Central memory CD8-positive, alpha-beta T cell (primary cell): ENCODE measurements around the gene CEP250.

Source experiments
- ATAC-seq: fragments of 150-1000 bp; cut with Tn5 transposase; replicated peaks from 2 replicates; pipeline ENCODE4 v1.10.0; 2022; ENCODE audit warnings: mild to moderate bottlenecking, moderate FRiP score, moderate number of reproducible peaks; ENCODE audit not compliant: poor library complexity, severe bottlenecking; ENCODE audit errors: extremely low read depth
- DNase-seq, 2 donors: peaks; one replicate each; pipeline ENCODE4 v3.0.0; 2021; ENCODE audit warnings: low spot score in 2 of 2
- H3K27ac Mint-ChIP-seq: one replicate; pipeline ENCODE4 v1.8.0; 2022; ENCODE audit warnings: low read depth, mild to moderate bottlenecking, moderate library complexity, mixed read lengths
- H3K27me3 Mint-ChIP-seq: one replicate; pipeline ENCODE4 v1.8.0; 2022; ENCODE audit warnings: mixed read lengths
- H3K36me3 Mint-ChIP-seq: one replicate; pipeline ENCODE4 v1.8.0; 2022; ENCODE audit warnings: mild to moderate bottlenecking, moderate library complexity, mixed read lengths; ENCODE audit not compliant: insufficient read depth
- H3K4me1 Mint-ChIP-seq: one replicate; pipeline ENCODE4 v1.8.0; 2022; ENCODE audit warnings: mixed read lengths
- H3K4me3 Mint-ChIP-seq: one replicate; pipeline ENCODE4 v1.8.0; 2022; ENCODE audit warnings: mild to moderate bottlenecking, moderate library complexity, mixed read lengths
- H3K9me3 Mint-ChIP-seq: one replicate; pipeline ENCODE4 v1.8.0; 2022; ENCODE audit warnings: mixed read lengths

Gene CEP250

DNA sequence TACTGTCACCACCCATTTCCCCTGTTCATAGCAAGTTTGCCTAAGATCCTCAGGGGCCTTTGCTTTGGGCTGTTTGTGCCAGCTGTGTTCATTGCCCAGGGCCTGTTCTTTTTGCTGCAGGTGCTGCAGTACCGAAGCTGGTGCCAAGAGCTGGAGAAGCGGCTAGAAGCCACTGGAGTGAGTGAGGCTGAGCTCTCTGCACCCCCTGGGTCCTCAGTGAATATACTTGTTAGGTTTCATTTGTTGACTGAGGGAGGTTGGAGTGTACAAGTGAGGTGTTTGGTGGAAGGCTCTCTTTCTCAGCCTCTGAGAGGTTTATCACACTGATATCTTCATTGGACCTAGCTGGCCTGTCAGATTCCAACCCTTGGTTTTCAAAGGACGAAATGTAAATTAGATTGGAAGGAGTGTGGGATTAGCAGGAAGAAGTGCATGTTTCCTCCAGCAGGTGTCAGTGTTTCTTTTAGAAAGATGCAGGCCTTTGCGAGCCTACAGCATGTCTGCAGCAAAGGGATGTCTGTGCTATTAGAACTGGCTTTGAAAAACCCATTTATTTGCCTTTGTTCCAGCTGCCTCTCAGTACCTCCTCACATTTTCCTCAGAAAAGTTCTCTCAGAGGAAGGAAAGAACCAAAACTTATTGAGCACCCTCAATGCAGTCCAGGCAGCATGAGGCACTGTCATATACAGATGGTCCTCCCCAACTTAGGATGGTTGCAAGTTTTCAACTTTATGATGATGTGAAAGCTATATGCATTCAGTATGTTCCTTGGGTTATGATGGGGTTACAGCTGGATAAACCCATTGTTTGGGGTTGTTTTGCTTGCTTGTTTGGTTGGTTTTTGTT is 8.3 kb downstream of the CEP250 start:
- H3K9me3 Mint-ChIP-seq: no peaks in the 10 kb centered on the region
- ATAC-seq (peak; percentile 68), DNase-seq (peak; percentile 31 to 44)
- no peak overlapping the region for H3K4me3 Mint-ChIP-seq
- H3K4me1 Mint-ChIP-seq: peaks cover 6% of the 10 kb centered on the region
- no peak overlapping the region for H3K27ac Mint-ChIP-seq
- H3K27me3 Mint-ChIP-seq: no peaks in the 10 kb centered on the region
- peaks cover 4% of the 10 kb centered on the region for H3K36me3 Mint-ChIP-seq

DNA sequence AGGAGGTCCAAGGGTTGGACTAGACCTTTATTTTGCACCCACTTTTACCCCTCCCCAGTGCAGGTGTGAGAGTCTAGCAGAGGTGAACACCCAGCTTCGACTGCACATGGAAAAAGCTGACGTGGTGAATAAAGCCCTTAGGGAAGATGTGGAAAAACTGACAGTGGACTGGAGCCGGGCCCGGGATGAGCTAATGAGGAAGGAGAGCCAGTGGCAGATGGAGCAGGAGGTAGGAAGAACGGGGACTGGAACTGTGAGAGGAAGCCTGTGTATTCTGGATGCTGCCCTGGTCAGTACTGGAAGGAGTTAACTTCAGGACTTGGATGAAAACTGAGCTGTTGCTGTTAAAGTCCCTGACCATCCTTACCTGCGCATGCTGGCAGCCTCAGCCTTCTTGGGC is 10.6 kb downstream of the CEP250 start:
- DNase-seq: no peak
- no peaks in the 10 kb centered on the region for H3K27me3 Mint-ChIP-seq
- H3K9me3 Mint-ChIP-seq: no peaks in the 10 kb centered on the region
- no peak for ATAC-seq
- H3K4me3 Mint-ChIP-seq: no peak overlapping the region
- peaks cover 6% of the 10 kb centered on the region for H3K4me1 Mint-ChIP-seq
- peaks cover 4% of the 10 kb centered on the region for H3K36me3 Mint-ChIP-seq
- H3K27ac Mint-ChIP-seq: peak overlapping the region; percentile 16

DNA sequence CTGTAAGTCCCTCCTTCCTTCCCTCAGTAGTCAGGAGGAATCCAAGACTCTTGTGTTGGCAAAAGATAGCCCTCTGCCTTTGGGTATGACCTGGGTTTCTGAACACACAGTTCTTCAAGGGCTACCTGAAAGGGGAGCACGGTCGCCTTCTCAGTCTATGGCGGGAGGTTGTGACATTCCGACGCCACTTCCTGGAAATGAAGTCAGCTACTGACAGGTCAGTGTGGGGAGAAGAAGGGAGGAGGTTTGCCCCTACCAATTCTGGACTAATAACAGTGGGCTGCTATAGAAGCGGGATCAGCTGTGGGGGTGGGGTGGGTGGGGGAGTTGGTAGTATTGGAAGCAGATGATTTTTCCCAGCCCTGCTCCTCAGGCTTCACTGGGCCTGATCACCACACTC is 11.5 kb downstream of the CEP250 start:
- ATAC-seq (no peak), DNase-seq (no peak)
- Mint-ChIP-seq H3K4me3 (no peak overlapping the region), H3K27ac (peak overlapping the region; percentile 67), H3K36me3 (peaks cover 4% of the 10 kb centered on the region), H3K27me3 (no peaks in the 10 kb centered on the region), H3K9me3 (no peaks in the 10 kb centered on the region), H3K4me1 (peaks cover 6% of the 10 kb centered on the region)

DNA sequence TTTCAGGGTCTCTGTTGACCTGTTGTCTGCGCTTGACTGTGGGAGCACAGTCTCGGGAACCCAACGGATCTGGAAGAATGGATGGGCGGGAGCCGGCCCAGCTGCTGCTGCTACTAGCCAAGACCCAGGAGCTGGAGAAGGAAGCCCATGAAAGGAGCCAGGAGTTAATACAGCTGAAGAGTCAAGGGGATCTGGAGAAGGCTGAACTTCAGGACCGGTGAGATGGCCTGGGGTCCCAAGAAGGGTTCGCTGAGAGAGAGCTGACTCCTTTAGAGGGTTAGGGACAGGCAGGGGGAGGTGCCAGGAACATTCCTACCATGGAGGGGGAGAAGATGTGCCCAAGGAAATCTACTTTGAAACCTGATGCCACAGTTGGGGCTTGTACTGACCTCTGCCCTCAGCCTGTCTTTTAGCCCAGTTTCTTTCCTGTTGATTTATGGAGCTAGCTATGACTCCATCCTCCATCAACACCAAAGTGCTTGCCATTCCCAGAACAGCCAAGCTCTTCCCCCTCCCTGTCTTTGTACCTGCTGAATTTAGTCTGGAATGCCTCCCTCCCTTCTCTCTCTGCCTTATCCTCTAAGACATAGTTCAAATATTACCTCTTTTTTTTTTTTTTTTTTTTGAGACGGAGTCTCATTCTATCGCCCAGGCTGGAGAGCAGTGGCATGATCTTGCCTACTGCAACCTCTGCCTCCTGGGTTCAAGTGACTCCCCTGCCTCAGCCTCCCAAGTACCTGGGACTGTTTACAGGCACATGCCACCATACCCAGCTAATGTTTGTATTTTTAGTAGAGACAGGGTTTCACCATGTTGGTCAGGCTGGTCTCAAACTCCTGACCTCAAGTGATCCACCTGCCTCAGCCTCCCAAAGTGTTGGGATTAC is 12.2 kb downstream of the CEP250 start:
- Mint-ChIP-seq H3K4me3 (no peak overlapping the region), H3K9me3 (no peaks in the 10 kb centered on the region), H3K4me1 (peaks cover 6% of the 10 kb centered on the region), H3K27me3 (no peaks in the 10 kb centered on the region), H3K27ac (peak overlapping the region; percentile 67), H3K36me3 (peaks cover 4% of the 10 kb centered on the region)
- no peak for ATAC-seq
- DNase-seq: no peak

DNA sequence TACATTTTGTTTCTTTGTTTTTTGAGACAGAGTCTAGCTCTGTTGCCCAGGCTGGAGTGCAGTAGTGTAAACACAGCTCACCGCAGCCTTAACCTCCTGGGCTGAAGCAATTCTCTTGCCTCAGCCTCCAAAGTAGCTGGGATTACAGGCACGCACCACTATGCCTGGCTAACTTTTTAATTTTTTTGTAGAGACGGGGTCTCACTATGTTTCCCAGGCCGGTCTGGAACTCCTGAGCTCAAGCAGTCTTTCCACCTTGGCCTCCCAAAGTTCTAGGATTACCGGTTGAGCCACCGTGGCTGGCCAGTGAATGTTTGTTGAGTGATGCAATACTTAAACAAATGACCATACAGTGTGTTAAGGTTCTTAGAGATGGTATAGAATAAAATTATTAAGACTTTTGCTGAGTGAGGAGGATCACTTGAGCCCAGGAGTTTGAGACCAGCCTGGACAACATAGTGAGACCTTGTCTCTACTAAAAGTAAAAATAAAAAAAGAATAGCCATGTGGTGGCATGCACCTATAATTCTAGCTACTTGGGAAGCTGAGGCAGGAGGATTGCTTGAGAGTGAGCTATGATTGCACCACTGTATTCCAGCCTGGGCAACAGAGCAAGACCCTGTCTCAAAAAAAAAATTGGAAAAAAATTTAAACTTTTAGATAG is 13.4 kb downstream of the CEP250 start:
- H3K9me3 Mint-ChIP-seq: no peaks in the 10 kb centered on the region
- peaks cover 4% of the 10 kb centered on the region for H3K36me3 Mint-ChIP-seq
- H3K27ac Mint-ChIP-seq: no peak overlapping the region
- ATAC-seq (no peak), DNase-seq (no peak)
- H3K4me3 Mint-ChIP-seq: no peak overlapping the region
- H3K27me3 Mint-ChIP-seq: no peaks in the 10 kb centered on the region
- H3K4me1 Mint-ChIP-seq: peaks cover under 1% of the 10 kb centered on the region

DNA sequence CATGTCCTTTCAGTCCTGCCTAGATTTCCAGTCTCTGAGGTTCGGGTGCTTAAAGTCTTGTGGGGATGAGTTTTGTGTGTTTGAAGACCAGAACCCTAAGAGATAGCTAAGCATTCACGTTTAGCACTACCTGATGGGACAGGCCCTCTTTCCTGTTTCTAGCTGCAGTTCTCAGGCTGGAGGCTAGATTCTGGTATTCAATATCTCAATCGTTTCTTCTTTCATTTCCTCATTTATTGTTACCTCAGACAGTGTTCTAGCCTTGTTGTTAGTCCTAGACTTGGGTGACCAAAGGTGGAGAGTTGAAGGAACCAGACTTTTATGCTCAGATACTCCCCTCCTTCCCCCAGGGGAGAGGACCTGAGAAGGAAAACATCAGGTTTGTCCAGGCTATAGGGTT is 16.8 kb downstream of the CEP250 start:
- H3K27me3 Mint-ChIP-seq: no peaks in the 10 kb centered on the region
- DNase-seq (no peak), ATAC-seq (no peak)
- H3K4me3 Mint-ChIP-seq: no peak overlapping the region
- H3K36me3 Mint-ChIP-seq: peaks cover 7% of the 10 kb centered on the region
- no peaks in the 10 kb centered on the region for H3K9me3 Mint-ChIP-seq
- H3K4me1 Mint-ChIP-seq: no peaks in the 10 kb centered on the region
- no peak overlapping the region for H3K27ac Mint-ChIP-seq

DNA sequence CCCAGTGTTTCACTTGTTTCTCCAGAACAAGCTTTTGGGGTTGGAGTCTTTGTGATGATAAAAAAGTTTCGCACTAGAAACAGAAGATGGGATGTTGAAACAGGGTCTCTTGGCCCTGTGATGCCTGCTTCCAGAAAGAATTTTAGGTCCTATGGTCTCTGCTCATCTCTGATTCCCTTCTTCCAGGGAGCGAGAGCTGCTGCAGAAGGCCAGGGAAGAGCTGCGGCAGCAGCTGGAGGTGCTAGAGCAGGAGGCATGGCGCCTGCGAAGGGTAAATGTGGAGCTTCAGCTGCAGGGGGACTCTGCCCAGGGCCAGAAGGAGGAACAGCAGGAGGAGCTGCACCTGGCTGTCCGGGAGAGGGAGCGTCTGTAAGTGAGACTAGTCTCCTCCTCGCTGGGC is 18.3 kb downstream of the CEP250 start:
- Mint-ChIP-seq H3K4me1 (peaks cover 3% of the 10 kb centered on the region), H3K27me3 (no peaks in the 10 kb centered on the region), H3K27ac (no peak overlapping the region), H3K9me3 (no peaks in the 10 kb centered on the region), H3K4me3 (no peak overlapping the region), H3K36me3 (peaks cover 14% of the 10 kb centered on the region)
- no peak for ATAC-seq
- no peak for DNase-seq

DNA sequence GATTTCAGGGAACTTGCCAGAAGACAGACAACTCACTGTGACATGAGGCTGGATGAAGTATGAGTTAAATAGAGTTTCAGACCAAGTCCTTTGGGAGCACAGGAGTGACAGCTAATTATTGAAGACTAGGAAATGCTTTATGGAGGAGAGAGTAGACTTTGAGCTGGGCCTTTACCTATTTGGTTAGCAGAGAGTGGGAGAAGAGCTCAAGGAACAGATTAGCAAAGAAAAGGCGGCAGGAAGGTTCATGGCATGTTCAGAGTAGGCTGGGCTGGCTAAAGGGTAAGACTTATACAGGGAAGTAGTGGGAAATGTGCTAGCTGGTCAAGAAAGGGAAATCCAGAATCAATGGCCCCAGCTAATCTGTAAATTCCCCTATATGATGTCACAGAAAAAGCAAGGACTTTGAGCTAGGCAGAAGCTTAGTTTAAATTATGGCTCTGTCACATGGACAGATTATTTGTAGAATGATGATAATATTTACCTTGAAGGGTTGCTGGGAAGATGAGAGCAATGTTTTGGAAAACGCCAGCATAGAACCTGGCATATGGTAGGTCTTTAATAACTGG is 19.0 kb downstream of the CEP250 start:
- Mint-ChIP-seq H3K4me3 (no peak overlapping the region), H3K36me3 (peaks cover 20% of the 10 kb centered on the region), H3K27me3 (no peaks in the 10 kb centered on the region), H3K27ac (no peak overlapping the region), H3K9me3 (no peaks in the 10 kb centered on the region), H3K4me1 (peaks cover 10% of the 10 kb centered on the region)
- ATAC-seq: no peak
- no peak for DNase-seq

DNA sequence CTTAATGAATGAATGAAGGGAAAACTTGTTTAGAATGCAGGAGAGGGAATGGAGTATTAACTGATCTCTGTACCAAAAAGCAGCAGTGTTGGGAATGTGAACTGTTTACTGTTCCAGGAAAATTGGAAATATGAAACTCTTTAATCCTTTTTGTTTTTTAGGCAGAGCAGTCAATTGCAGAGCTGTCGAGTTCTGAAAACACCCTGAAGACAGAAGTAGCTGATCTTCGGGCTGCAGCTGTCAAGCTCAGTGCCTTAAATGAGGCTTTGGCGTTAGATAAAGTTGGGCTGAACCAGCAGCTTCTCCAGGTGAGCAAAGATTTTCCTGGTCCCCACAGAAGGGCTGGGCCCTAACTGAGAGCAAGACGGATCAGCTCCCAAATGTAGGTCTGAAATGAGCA is 20.9 kb downstream of the CEP250 start:
- no peak for DNase-seq
- Mint-ChIP-seq H3K27me3 (no peaks in the 10 kb centered on the region), H3K36me3 (peaks cover 30% of the 10 kb centered on the region), H3K9me3 (no peaks in the 10 kb centered on the region), H3K4me1 (peaks cover 21% of the 10 kb centered on the region), H3K4me3 (no peak overlapping the region), H3K27ac (no peak overlapping the region)
- ATAC-seq: no peak

DNA sequence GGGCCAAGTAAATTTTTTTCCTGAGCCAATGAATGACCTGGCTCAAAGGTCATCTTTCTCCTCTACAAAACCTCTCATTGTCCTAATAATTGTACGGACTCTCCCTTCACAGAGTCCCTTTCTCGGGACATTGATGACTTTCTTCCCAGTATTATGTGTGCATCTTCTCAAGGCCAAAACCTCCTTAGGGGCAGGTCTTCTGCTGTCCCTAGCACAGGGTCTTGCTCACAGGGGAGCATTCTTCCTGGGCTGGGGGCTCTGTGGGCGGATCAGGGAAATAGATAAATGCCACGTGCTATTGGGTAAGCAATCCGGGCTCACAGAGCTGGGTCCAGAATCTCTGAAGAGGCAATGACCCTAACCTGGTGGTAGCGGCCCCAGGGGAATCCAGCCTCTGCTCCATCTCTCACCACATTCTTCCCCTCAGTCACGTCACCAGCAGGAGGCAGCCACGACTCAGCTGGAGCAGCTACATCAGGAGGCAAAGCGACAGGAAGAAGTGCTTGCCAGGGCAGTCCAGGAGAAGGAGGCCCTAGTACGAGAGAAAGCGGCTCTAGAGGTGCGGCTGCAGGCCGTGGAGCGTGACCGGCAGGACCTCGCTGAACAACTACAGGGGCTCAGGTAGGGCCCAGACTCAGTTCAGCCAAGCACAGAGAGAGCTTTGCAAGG is 23.5 kb downstream of the CEP250 start:
- no peak for DNase-seq
- Mint-ChIP-seq H3K9me3 (no peaks in the 10 kb centered on the region), H3K27ac (peak overlapping the region; percentile 78), H3K36me3 (peaks cover 31% of the 10 kb centered on the region), H3K4me1 (peaks cover 26% of the 10 kb centered on the region), H3K4me3 (no peak overlapping the region), H3K27me3 (no peaks in the 10 kb centered on the region)
- ATAC-seq: no peak

DNA sequence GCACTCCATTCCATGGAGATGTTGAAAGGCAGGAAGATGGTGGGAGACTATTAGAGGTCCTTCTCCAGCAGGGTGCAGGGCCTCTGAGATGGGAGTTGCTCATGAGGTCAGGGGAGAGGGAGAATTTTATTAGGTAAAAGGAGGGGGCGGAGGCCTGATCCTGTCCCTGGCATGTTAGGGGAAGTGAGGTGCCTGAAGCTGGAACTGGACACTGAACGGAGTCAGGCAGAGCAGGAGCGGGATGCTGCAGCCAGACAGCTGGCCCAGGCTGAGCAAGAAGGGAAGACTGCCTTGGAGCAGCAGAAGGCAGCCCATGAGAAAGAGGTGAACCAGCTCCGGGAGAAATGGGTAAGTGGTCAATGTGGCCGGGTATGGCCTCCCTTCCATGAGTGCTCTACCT is 24.4 kb downstream of the CEP250 start:
- no peak for ATAC-seq
- Mint-ChIP-seq H3K27ac (peak overlapping the region; percentile 78), H3K4me3 (no peak overlapping the region), H3K36me3 (peaks cover 36% of the 10 kb centered on the region), H3K9me3 (no peaks in the 10 kb centered on the region), H3K27me3 (no peaks in the 10 kb centered on the region), H3K4me1 (peaks cover 33% of the 10 kb centered on the region)
- DNase-seq: no peak

DNA sequence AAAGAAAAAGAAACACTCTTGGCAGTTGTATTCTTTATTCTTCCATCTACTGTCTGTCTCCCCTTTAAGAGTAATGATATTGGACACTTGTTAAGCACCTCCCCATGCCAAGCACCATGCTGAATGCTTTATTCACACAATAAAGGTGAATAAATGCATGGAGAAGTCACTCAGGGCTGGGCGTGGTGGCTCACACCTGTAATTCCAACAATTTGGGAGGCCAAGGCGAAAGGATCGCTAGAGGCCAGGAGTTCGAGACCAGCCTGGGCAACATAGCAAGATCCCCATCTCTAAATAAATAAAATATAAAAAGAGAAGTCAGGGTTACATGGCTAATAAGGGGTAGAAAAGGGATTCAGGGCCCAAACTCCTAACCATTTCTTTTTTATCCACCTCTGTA is 32.1 kb downstream of the CEP250 start:
- Mint-ChIP-seq H3K4me1 (peaks cover 60% of the 10 kb centered on the region), H3K27me3 (no peaks in the 10 kb centered on the region), H3K27ac (no peak overlapping the region), H3K36me3 (peaks cover 21% of the 10 kb centered on the region), H3K9me3 (no peaks in the 10 kb centered on the region), H3K4me3 (no peak overlapping the region)
- ATAC-seq (no peak), DNase-seq (no peak)
